Upper lobe of left lung (tissue), 4 donors: ENCODE data around the gene MAST4.

Experiments used
- EP300 ChIP-seq, 4 donors: sonication (generic); formaldehyde crosslinking; IDR thresholded peaks; one replicate each; pipeline ENCODE4 v1.5.1; 2017; ENCODE audit warnings: antibody characterized with exemption in 4 of 4, control low read depth in 2 of 4
- POLR2A ChIP-seq, 4 donors: fragments of 450-650 bp; IDR thresholded peaks; one replicate each; pipeline ENCODE4 v1.5.1; 2016 to 2017; ENCODE audit warnings: antibody characterized with exemption in 4 of 4, mild to moderate bottlenecking in 2 of 4
- POLR2AphosphoS5 ChIP-seq, 2 donors: sonication (generic); formaldehyde crosslinking; IDR thresholded peaks; one replicate each; pipeline ENCODE4 v1.5.1; 2017; ENCODE audit warnings: antibody characterized with exemption in 2 of 2
- TF ChIP-seq, protein P1 (sequence below), 6 experiments: fragments of 450-650 bp in 4 of 6; fragments of 200-600 bp in 2 of 6; sonication (generic) in 2 of 6; IDR thresholded peaks; one replicate each; pipeline ENCODE4 v1.5.1; 2016 to 2019; ENCODE audit warnings: antibody characterized with exemption in 6 of 6

DNA sequence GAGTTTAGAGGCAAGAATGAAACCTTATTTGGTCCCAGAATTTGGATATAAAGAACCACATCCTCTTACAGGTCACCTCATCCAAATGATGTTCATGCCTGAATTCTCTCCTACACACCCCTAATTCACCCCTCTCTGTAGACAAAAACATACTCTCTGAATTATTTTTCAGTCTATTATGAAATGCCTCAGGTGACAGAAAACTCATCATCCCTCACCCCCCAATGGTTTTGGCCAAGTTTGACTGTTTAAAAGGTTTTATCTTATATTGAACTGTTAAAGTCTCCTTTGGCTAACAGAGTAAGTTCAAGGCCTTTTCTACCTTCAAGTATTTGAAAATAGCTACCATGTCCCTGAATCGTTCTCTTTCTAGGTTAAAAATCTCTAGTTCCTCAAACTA, 602.7 kb downstream of the MAST4 start:
- TF ChIP-seq, protein P1, sequence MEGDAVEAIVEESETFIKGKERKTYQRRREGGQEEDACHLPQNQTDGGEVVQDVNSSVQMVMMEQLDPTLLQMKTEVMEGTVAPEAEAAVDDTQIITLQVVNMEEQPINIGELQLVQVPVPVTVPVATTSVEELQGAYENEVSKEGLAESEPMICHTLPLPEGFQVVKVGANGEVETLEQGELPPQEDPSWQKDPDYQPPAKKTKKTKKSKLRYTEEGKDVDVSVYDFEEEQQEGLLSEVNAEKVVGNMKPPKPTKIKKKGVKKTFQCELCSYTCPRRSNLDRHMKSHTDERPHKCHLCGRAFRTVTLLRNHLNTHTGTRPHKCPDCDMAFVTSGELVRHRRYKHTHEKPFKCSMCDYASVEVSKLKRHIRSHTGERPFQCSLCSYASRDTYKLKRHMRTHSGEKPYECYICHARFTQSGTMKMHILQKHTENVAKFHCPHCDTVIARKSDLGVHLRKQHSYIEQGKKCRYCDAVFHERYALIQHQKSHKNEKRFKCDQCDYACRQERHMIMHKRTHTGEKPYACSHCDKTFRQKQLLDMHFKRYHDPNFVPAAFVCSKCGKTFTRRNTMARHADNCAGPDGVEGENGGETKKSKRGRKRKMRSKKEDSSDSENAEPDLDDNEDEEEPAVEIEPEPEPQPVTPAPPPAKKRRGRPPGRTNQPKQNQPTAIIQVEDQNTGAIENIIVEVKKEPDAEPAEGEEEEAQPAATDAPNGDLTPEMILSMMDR (IDR thresholded peaks at IDR 0.05): no peak
- no peak for TF ChIP-seq POLR2A (IDR thresholded peaks at IDR 0.05)
- TF ChIP-seq POLR2AphosphoS5 (IDR thresholded peaks at IDR 0.05): no peak
- no peak for TF ChIP-seq EP300 (IDR thresholded peaks at IDR 0.05)
